GM12878 (cell line): ENCODE data around the gene ZNF804A. TPM values are rescaled to one million over a fixed set of nuclear protein-coding genes. Genes with fewer than 3 reads are reported as not detected.
A peak's percentile ranks its signal among the peaks of the same experiment; 100 is the strongest.

ENCODE experiments used
- ATAC-seq: fragments of 200-7000 bp; cut with Tn5 transposase; 3 replicates; pipeline ENCODE4 v1.9.1; 2020; ENCODE audit warnings: mild to moderate bottlenecking, moderate library complexity
- BruUV-seq: library from RNA; stranded (reverse); fragments of 400-500 nt; replicated peaks from 2 replicates; lab custom pipeline; 2021; lab: Mats Ljungman, UMichigan
- CTCF ChIA-PET: fragments of 300-600 bp; sonication (Branson Sonifier 250); formaldehyde crosslinking; extraction: SDS; loops from one replicate; lab custom pipeline; 2021; ENCODE audit warnings: inconsistent platforms; lab: Yijun Ruan, JAX
- POLR2A ChIA-PET: fragments of 350-600 bp; formaldehyde crosslinking; extraction: SDS; loops from one replicate; lab custom pipeline; 2021; ENCODE audit warnings: inconsistent platforms; lab: Charles Lee
- RAD21 ChIA-PET: fragments of 300-600 bp; sonication (Branson Sonifier 250); formaldehyde crosslinking; loops from one replicate; lab custom pipeline; 2023; ENCODE audit warnings: antibody characterized with exemption; ENCODE audit not compliant: unreplicated experiment; lab: Charles Lee
- SMC1A ChIA-PET: fragments of 300-600 bp; sonication (Branson Sonifier 250); formaldehyde crosslinking; loops from one replicate; lab custom pipeline; 2023; ENCODE audit not compliant: unreplicated experiment, uncharacterized antibody; lab: Charles Lee
- DNase-seq: peaks from one replicate; pipeline ENCODE4 v3.0.0-alpha.2; 2011; ENCODE audit warnings: low read depth, low spot score
- FAIRE-seq: peaks from 3 replicates; lab custom pipeline; 2011; peaks lifted over from hg19 to GRCh38; lab: Jason Lieb, UNC
- H2AFZ ChIP-seq: 2 replicates; pipeline ENCODE4 v1.6.0; 2011; ENCODE audit warnings: low read depth, low read length, control low read depth; ENCODE audit not compliant: control insufficient read depth
- H3K27ac ChIP-seq: 2 replicates; pipeline ENCODE4 v1.5.1; 2011; ENCODE audit warnings: control low read depth; ENCODE audit not compliant: control insufficient read depth, insufficient read depth
- H3K27me3 ChIP-seq, 2 experiments: replicated peaks in 1 of 2; 2 replicates each; pipeline versions ENCODE4 v1.6.0 to v1.6.1; 2011; ENCODE audit warnings: low read length in 1 of 2; ENCODE audit not compliant: control insufficient read depth in 2 of 2, insufficient read depth in 2 of 2
- H3K36me3 ChIP-seq, 2 experiments: 2 replicates each; pipeline ENCODE4 v1.5.1; 2011; ENCODE audit warnings: low read length in 1 of 2; ENCODE audit not compliant: control insufficient read depth in 2 of 2, insufficient read depth in 2 of 2
- H3K4me1 ChIP-seq: 2 replicates; pipeline ENCODE4 v1.6.1; 2011; ENCODE audit warnings: mild to moderate bottlenecking, low read length, moderate library complexity, mixed read lengths; ENCODE audit not compliant: control insufficient read depth, insufficient read depth
- H3K4me2 ChIP-seq: 2 replicates; pipeline ENCODE4 v1.6.0; 2011; ENCODE audit warnings: control low read depth; ENCODE audit not compliant: control insufficient read depth, insufficient read depth
- H3K4me3 ChIP-seq: fragments of 200-600 bp; sonication (generic); 2 replicates; pipeline ENCODE4 v1.5.1; 2016
- H3K79me2 ChIP-seq: 2 replicates; pipeline ENCODE4 v1.6.0; 2011; ENCODE audit warnings: low read length; ENCODE audit not compliant: control insufficient read depth, insufficient read depth
- H3K9ac ChIP-seq: 2 replicates; pipeline ENCODE4 v1.8.0; 2011; ENCODE audit warnings: low read length, control low read depth, mixed read lengths; ENCODE audit not compliant: control insufficient read depth, insufficient read depth
- H3K9me3 ChIP-seq: replicated peaks from 3 replicates; pipeline ENCODE4 v1.5.1; 2011; ENCODE audit warnings: mild to moderate bottlenecking, low read length; ENCODE audit not compliant: control insufficient read depth, insufficient read depth
- H4K20me1 ChIP-seq: 2 replicates; pipeline ENCODE4 v1.6.0; 2011; ENCODE audit not compliant: control insufficient read depth, insufficient read depth
- ATF3 ChIP-seq: IDR thresholded peaks from 2 replicates; pipeline ENCODE4 v1.6.1; 2011; ENCODE audit warnings: low read depth, mild to moderate bottlenecking, low read length, moderate library complexity, borderline replicate concordance; ENCODE audit errors: extremely low read depth
- BCL3 ChIP-seq: IDR thresholded peaks from 2 replicates; pipeline ENCODE4 v1.6.1; 2011; ENCODE audit warnings: borderline replicate concordance, low read depth, mild to moderate bottlenecking, moderate library complexity, low read length; ENCODE audit not compliant: insufficient read depth, poor library complexity, severe bottlenecking
- CHD1 ChIP-seq: IDR thresholded peaks from 2 replicates; pipeline ENCODE4 v1.6.1; 2012; ENCODE audit warnings: low read depth, low read length, improper control_type of control experiment
- E2F8 ChIP-seq: fragments of 450-650 bp; IDR thresholded peaks from 2 replicates; pipeline ENCODE4 v1.6.1; 2018; ENCODE audit warnings: mild to moderate bottlenecking, low read depth, moderate library complexity; ENCODE audit not compliant: partially characterized antibody
- FOS ChIP-seq: IDR thresholded peaks from 3 replicates; pipeline ENCODE4 v1.6.1; 2011; ENCODE audit warnings: borderline replicate concordance; ENCODE audit not compliant: insufficient read length; ENCODE audit errors: extremely low read depth
- FOXK2 ChIP-seq: fragments of 450-650 bp; IDR thresholded peaks from 2 replicates; pipeline ENCODE4 v1.6.1; 2017; ENCODE audit warnings: mild to moderate bottlenecking, moderate library complexity
- IKZF2 ChIP-seq, 2 experiments: fragments of 450-650 bp; IDR thresholded peaks; 2 replicates each; pipeline ENCODE4 v1.6.1; 2017; ENCODE audit warnings: mild to moderate bottlenecking in 2 of 2, moderate library complexity in 2 of 2
- MXI1 ChIP-seq: fragments of 150-350 bp; IDR thresholded peaks from 2 replicates; pipeline ENCODE4 v1.6.1; 2011; ENCODE audit warnings: low read depth, mild to moderate bottlenecking, inconsistent platforms, low read length, improper control_type of control experiment
- PKNOX1 ChIP-seq: fragments of 450-650 bp; IDR thresholded peaks from 2 replicates; pipeline ENCODE4 v1.6.1; 2016; ENCODE audit warnings: mild to moderate bottlenecking
- POLR2A ChIP-seq: IDR thresholded peaks from 2 replicates; pipeline ENCODE4 v1.6.1; 2011; ENCODE audit warnings: low read depth, mild to moderate bottlenecking, low read length
- POLR2AphosphoS5 ChIP-seq: IDR thresholded peaks from 2 replicates; pipeline ENCODE4 v1.6.1; 2011; ENCODE audit warnings: mild to moderate bottlenecking, low read length, inconsistent platforms
- TCF12 ChIP-seq: IDR thresholded peaks from 2 replicates; pipeline ENCODE4 v1.6.1; 2011; ENCODE audit warnings: low read depth, mild to moderate bottlenecking, low read length
- WGBS: methylation state at CpG from one replicate; pipeline ENCODE4 v1.1.6; 2016; ENCODE audit warnings: low lambda C conversion rate; ENCODE audit not compliant: insufficient replicate concordance, insufficient coverage; ENCODE audit errors: missing lambda C conversion rate; 5-methylcytosine and 5-hydroxymethylcytosine counted together
- in situ Hi-C: fragments of 300-500 bp; cut with MboI; formaldehyde crosslinking; loops from 9 replicates; pipeline ENCODE4 v1.14.3; 2018; ENCODE audit warnings: mixed read lengths
- intact Hi-C: fragments of 100-400 bp; cut with micrococcal nuclease; formaldehyde crosslinking; loops from one replicate; pipeline ENCODE4 v1.14.2; 2022; ENCODE audit not compliant: unreplicated experiment
- polyA plus RNA-seq, 11 experiments: library from polyadenylated mRNA; depleted of rRNA in 4 of 11; unstranded in 6 of 11; stranded (reverse) in 5 of 11; fragments of >200 nt; fragmentation: Nextera tagmentation in 4 of 11; fragmentation: Illumina TruSeq in 1 of 11; extraction: Ambion mirVana in 4 of 11; extraction: Trizol in 1 of 11; gene quantifications; 1 replicate in 1 of 11; 2 replicates in 10 of 11; pipeline versions ENCODE4 v1.2.1 to v1.2.3, GENCODE V29; 2011 to 2016; ENCODE audit warnings: inconsistent platforms in 2 of 11, missing spikeins in 2 of 11, low read depth in 1 of 11
- total RNA-seq, 4 experiments: library from RNA; depleted of rRNA in 3 of 4; stranded (reverse); fragments of >200 nt in 3 of 4; fragmentation: Illumina TruSeq in 1 of 4; extraction: Trizol in 1 of 4; gene quantifications; 2 replicates each; pipeline versions ENCODE4 v1.2.1 to v1.2.3, GENCODE V29; 2013 to 2021

The ZNF804A gene
- total and polyA plus RNA-seq, 10 of the 15 experiments (the other 5 are each of a cell fraction or from before 2014, with no cell fraction given), result 0.19 to 2.3 (median 1.4) TPM

- Histone ChIP-seq H3K36me3 (no peaks in the 10 kb centered on the region), H3K79me2 (no peaks in the 10 kb centered on the region), H3K9ac (no peak overlapping the region), H3K27ac (no peak overlapping the region), H4K20me1 (no peaks in the 10 kb centered on the region), H3K4me1 (no peaks in the 10 kb centered on the region), H3K9me3 (no peaks in the 10 kb centered on the region), H2AFZ (no peak overlapping the region), H3K27me3 (no peaks in the 10 kb centered on the region), H3K4me2 (no peak overlapping the region), H3K4me3 (no peak overlapping the region)
- ChIA-PET RAD21 (no interaction called here), POLR2A (no interaction called here), CTCF (interaction anchor here (0.5 to 0.6 kb wide), 2 partner anchors 24 to 1660 kb away, joined by 3 read pairs; no protein-coding TSS in a partner anchor), SMC1A (no interaction called here)
- TF ChIP-seq TCF12 (no peak), PKNOX1 (0 out of 2 replicates have a peak, but pooled peaks have one; percentile 23)
- FAIRE-seq (no peak), ATAC-seq (no peak), DNase-seq (no peak)
- in situ Hi-C loops, result no loop called here
- no TSS peak for BruUV-seq
- intact Hi-C loops, result no loop called here
Measured at GRCh38 chr2:184835398-184835715, 237.0 kb downstream of the ZNF804A start.

- no peaks in the 10 kb centered on the region for H3K79me2 ChIP-seq
- H3K4me3 ChIP-seq, result no peak overlapping the region
- SMC1A ChIA-PET, result no interaction called here
- POLR2A ChIA-PET, result no interaction called here
- 3% methylated on average over 2 of the region's 2 CpGs for WGBS
- BruUV-seq, result no TSS peak
- no peak overlapping the region for H3K27ac ChIP-seq
- CTCF ChIA-PET, result no interaction called here
- ATAC-seq, result no peak
- no peaks in the 10 kb centered on the region for H3K27me3 ChIP-seq
- RAD21 ChIA-PET, result no interaction called here
- H3K36me3 ChIP-seq, result no peaks in the 10 kb centered on the region
- no peak for FAIRE-seq
- intact Hi-C loops (no loop called here), in situ Hi-C loops (no loop called here)
- DNase-seq, result no peak
- H3K4me2 ChIP-seq, result no peak overlapping the region
- no peaks in the 10 kb centered on the region for H3K4me1 ChIP-seq
- no peaks in the 10 kb centered on the region for H4K20me1 ChIP-seq
- H3K9ac ChIP-seq, result no peak overlapping the region
- no peaks in the 10 kb centered on the region for H3K9me3 ChIP-seq
- no peak overlapping the region for H2AFZ ChIP-seq
- no peak for TF ChIP-seq BCL3
- no peak for TF ChIP-seq POLR2AphosphoS5
- no peak for TF ChIP-seq E2F8
- no peak for TF ChIP-seq IKZF2 (IDR thresholded peaks at IDR 0.05)
- no peak for TF ChIP-seq POLR2A
- TF ChIP-seq FOXK2, result no peak
- TF ChIP-seq FOS, result no peak
- no peak for TF ChIP-seq CHD1
- no peak for TF ChIP-seq MXI1
- TF ChIP-seq ATF3, result no peak
Measured at GRCh38 chr2:184847331-184847730, 249.0 kb downstream of the ZNF804A start.
